ENCODE results near the gene KMT2C.

Gene KMT2C

DNA sequence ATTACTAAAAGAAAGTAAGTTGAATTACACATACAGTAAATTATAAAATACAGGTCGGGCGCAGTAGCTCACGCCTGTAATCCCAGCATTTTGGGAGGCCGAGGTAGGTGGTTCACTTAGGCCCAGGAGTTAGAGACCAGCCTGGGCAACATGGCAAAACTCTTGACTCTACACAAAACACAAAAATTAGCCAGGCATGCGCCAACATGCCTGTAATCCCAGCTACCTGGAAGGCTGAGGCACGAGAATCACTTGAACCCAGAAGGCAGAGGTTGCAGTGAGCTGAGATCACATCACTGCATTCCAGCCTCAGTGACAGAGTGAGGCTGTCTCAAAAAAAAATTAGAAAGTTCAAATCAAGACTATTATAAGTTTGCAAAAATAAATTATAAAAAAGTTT lies 235.4 kb downstream of the KMT2C start:
- no peak for DNase-seq (ENCODE audit: low spot score)

DNA sequence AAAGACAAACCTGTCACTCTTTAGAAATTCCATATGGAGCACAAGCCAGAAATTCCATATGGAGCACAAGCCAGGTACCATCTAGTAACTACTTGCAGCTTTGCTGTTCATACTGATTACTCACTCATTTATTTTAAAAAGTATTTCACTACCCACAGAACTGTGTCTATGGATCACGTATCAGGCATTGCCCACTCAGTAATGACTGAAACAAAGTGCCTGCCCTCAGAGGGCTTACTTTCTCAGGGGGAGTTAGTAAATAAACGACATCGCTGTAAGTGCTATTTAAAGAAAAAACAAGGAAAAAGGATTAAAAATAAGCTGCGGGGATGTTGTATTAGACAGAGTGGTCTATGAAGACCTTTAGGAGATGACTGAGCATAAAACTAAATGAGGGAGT lies 239.4 kb downstream of the KMT2C start:
- no peak for DNase-seq (ENCODE audit: low spot score)

DNA sequence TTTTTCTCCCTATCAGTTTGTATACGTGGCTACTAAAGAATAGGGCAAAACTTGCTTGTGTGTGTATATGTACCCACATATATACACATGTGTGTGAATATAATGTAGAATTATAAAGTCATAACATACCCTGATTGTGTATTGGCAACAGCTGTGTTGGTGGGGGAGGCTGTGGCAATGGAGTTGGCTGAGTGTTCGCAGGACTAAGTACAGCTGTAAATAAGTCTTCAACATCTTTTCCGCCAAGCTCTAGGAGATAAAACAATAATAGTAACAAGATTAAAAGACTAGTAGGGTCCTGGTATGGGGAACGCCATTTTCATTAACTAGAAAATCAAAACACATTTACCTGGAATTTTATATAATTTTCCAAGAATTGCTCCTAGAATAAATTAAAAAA lies 241.9 kb downstream of the KMT2C start:
- DNase-seq (ENCODE audit: low spot score): no peak

DNA sequence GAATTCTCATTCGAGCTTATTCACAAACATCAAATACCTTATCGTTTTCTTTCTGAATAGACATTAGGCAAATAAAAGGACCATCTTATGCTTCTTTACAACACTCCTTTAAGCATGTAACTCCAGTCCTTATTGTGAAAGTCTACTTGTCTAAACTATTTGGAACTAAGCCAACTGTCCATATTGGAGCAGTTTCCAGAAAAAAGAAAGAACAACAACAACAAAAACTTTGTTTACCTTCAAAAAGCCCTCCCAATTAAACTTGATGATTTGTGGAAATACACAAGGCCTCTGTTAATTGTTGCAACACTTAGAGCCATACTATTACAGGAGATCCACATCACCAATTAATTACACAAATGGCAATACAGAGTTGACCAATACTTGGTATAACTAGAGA lies 246.7 kb downstream of the KMT2C start:
- no peak for DNase-seq (ENCODE audit: low spot score)

DNA sequence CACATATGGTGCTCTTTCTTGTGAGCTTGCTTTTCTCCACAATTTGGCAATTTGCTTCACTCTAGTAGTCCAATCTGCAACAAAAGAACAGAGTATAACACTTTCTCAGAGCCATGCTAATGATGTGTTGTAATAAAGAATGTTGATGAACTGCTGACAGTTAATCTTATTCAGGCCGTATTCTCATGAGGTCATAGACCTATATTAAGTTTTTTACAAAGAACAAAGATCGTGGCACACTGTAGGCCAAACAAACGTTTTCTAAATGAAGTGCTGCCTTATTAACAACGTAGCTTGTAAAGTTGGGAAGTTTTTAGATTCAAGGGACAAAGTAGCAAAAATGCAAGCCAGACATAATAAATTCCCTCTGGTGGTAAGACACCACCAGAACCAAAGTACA lies 250.2 kb downstream of the KMT2C start:
- DNase-seq (ENCODE audit: low spot score): no peak

DNA sequence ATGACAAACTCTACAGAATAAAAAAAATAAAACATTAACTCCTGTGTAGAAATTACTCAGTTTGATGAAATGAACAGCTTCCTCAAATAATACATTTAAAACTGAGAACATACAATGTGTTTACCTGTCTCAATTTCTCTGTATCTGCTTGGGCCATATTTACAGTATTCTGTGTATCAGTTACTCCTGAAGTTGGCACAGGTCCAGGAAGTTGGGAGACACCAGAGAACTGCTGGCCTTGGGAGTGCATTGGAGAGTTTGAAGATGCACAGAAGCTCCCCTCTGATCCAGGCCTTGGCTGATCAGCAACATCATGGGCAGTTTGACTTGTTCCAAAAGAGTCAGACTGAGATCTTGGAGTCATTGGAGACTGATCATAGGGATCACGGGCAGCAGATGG lies 255.2 kb downstream of the KMT2C start:
- no peak for DNase-seq (ENCODE audit: low spot score)

DNA sequence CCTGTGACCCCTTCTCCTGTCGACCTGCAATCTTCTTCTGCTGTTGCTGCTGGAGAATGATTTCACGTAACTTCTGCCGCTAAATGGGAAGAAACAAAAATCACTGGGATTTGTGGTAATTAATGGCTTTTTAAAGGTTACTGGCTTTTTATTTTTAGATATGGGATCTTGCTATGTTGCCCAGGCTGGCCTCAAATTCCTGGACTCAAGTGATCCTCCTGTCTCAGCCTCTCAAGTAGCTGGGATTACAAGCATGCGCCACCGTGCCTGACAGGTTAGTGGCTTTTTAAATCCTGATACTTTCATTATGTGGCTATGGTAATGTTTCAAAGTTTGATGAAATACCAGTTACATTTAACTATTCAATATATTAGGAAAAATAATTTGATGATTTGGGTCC lies 255.8 kb downstream of the KMT2C start:
- no peak for DNase-seq (ENCODE audit: low spot score)

DNA sequence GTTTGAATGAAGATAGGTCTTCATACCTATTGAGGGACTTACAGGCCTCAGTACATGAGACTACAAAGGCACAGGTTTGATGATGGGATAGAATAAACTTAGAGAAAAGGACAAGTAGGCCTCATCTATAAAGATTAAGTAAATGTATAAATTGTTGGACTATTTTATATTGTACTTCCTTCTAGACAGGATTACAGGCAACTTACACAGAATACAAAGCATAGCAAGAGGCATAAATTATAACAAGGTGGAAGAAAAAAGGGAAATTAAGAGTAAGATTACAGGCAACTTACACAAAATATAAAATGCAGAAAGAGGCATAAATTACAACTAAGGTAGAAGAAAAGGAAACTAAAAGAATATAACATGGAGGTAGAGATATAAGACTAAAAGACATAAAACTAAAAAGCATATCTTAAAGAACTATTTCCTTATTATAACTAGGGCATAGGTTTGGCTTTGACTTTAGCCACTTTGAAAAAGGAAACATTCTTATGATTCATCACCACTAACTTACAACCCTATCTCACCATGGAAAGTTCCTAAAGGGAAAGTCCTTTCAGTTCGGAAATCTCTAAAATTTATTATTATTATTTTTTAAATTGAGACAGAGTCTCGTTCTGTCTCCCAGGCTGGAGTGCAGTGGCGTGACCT lies 257.3 kb downstream of the KMT2C start:
- no peak for DNase-seq (ENCODE audit: low spot score)

DNA sequence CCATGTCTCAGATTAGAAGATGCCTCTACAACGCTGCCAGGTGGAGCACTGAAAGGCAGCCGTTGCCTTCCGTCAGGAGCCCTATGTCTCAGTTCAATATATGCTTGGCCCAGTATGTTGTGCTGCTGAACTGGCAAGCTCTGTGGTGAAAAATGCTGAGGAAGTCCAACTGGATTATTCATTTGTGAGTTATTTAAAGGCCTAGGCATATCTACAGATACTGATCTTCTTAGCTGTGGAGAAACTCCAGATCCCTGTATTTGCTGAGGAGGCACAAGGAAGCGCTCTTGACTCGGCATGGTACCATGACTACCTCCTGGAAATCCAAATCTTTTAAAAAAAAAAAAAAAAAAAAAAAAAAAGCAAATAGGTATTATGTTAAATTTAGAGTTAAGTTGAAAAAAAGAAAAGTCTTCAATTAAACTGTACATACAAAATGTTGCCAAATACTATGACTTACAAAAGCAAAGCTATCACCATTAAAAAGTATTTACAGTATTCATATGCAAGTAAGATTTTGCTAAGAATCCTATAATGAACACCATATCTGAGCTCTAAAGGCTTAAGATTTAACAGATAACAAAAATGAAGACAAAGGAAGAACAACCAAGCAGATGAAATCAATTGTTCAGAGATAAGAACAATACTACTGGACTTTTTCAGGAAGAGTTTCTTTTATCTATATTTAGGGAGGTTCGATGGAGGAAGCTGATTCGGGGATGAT lies 258.0 kb downstream of the KMT2C start:
- DNase-seq (ENCODE audit: low spot score): no peak

DNA sequence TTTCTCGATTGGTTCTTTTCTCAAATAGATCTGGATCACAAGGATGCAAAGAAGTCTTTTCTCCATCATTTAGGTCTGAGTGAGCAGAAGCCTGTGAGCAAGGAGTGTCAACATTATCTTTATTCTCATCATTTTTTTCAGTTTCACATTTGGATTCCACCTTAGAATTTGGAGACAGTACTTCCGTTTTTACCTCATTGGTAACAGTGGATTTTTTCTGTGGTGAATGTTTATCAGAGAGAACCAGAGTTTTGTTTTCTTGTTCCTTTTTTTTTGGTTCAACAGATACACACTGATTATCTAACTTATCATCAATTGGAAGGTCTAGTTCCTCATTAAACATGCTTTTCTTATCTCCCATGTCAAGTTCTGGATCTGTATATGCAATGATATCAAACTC lies 259.0 kb downstream of the KMT2C start:
- peak; percentile 38 for DNase-seq (ENCODE audit: low spot score)

DNA sequence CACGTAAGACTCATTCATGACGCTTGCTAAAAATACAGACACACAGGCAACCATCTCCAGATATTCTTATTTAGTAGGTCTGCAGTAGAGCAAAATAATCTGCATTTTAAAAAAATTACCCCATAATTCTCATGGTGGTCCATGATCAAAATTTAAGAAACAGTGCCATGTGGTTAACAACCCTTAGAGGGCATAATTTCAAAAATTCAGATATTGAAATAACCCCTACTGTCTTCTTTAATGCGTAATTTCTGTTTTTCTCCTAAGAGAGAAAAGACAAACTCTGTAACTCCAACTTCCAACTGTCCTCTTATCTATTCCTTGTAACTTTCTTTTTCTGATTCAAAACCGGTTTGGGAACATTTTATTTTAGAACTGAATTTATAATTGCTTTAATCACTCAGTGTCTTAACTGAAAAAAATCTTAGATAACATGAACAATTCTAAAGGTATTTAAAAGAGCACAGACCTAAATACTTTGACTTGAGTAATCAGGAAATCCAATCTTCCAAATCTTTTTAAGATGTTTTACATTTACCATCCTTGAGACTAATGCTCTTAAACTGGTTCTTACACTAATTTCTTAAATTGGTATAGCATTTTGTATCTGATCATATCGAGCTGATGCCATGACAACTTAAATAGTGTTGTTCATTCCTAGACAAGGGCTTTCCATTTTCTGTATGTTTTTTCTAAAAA lies 262.3 kb downstream of the KMT2C start:
- DNase-seq (ENCODE audit: low spot score): no peak

DNA sequence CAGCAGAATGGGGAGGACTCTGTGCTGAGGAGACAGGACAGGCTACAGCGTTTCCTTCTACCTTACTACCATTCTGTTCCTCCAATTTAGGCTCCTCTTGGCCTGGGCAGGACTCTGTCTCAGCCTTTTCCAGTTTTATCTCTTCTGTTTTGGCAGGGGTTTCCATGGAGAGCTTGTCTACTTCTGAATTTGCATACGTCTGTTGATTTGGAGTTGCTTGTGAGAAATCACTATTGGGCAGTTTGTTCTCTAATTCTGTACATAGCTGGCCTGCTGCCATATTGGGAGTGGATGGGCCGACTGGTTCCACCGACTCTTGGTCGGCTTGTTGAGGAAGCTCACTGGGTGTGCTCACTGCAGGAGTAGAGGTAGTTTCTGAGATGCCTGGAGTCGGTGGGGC lies 273.5 kb downstream of the KMT2C start:
- DNase-seq (ENCODE audit: low spot score): no peak

DNA sequence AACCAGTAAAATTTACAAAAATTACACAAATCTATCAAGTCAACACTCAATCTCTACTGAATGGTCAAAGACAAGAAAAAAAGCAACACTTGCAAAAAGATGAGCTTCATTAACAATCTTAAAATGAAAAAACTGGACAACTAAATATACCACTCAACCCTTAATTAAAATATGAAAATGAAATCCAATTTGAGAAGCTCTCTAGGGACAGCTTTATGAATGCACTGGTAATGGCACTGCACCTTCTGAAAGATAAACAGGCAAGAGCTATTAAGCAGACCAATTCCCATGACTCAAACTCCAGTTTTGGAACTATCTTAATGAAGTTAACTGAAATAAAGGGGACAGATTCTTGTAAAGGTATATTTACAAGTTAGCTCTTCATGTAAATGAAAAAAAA lies 274.6 kb downstream of the KMT2C start:
- no peak for DNase-seq (ENCODE audit: low spot score)

DNA sequence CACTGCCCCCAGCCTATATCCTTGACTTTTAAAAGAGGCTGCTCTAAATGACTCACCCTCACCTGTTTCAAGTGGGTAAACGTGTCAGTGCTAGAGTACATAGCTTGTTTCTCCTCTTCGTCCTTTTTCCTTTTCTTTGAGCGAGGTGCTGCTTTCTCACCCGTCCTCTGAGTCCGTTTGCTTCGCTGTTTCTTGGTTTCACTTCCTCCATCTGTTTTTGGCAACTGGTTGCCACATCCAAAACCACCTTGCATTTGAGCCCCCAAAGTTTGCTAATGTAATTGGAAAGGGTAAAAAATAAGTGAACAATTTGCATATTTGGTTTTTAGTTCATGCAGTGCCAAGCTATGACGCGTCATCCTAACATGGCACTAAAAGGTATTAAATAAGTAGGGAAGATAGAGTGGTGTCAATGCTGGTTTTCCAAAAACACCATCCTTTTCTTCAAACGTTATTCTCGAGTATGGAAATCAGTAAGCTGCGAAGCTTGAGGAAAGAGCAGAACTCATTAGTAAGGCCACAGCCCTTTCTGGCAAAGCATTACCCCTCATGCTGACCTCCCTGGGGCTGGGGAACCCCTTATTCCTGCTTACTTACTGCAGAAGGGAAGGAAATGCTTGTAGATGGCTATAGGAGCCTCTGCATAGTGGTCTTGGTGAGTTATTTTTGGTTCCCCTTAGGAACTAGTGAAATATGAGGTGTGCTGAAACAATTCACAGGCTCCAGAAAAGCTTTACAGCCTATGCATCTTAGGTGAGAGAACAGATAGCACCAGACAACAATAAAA lies 276.8 kb downstream of the KMT2C start:
- DNase-seq (ENCODE audit: low spot score): peak; percentile 77

DNA sequence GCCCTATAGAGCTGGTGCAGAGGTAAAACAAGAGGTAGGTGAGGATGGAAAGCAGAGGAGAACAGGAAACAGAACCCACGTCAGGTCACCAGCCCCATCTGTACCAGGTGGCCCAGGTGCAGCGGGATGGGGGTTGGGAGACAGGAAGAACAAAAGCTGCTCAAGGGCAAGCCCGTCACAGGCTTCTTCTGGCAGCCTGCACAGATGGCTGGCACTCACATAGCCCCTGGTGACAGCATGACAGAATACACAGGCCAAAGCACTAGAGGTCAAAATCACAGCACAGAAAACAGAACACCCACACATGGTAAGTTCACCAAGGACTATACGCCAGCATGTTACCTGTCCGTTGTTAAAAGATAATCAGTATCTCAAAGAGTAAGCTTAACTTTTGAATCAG lies 283.5 kb downstream of the KMT2C start:
- no peak for DNase-seq (ENCODE audit: low spot score)

DNA sequence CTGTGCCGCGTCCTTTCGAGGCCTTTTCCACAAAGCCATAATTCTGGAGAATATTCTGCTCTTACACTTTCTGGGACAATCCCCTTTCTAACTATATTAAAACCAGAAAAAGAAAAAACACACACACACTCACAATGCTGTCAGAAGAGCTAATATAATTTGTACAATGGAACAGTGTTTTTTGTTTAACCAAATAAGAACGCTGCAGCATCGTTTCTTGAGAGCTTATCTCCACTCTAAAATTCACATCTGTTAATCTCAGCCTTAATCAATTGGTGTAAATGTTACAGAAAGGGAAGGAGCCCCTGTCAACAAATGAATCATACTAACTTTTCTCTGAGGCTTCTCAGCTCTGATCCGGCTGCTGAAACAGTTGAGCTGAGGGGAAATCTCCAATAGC lies 286.4 kb downstream of the KMT2C start:
- no peak for DNase-seq (ENCODE audit: low spot score)

DNA sequence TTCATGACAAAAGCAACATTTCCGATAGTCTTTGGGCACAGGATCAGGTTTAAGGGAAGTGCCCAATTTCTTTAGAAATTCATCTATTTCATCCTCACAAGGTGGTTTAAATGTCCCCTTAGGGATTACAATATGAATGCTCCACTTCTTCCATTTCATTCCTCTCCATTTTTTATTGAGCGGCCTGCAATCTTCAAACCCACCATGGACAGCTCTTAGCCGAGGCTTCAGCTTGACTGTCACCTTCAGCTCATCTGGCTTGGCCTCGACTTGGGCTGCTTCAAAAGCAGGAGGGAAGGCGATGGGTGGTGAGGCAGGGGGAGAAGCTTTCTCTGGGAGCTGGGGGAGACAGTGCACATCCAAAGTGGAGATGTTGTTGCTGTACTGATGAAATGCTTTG lies 287.1 kb downstream of the KMT2C start:
- no peak for DNase-seq (ENCODE audit: low spot score)

DNA sequence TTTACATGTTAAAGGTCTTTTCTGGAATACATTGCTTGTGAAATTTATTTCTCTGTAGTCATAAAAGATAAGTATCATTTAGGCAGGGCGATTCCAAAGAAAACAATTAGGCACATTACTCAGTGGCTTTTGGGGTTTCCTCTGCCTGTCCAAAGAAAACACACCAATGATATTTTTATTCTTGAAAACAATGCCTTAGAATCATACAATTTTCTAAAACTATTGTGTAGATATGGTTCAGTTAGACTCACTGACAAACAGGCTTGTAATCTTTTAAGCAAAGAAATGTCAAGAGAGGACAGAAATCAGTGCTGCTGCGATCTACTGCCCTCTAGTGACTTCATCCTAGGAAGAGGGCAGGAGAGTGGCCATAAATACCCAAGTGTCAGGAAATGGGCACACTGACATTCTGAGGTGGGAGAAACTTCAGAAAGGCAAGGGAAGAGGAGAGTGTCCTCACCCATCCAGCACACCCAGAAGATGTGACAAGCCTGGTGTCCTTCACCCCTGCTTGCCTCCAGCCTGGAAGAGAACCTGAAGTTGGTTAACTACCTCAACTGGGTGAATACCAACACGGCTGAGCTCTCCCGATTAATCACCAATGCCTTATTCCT lies 289.8 kb downstream of the KMT2C start:
- no peak for DNase-seq (ENCODE audit: low spot score)

DNA sequence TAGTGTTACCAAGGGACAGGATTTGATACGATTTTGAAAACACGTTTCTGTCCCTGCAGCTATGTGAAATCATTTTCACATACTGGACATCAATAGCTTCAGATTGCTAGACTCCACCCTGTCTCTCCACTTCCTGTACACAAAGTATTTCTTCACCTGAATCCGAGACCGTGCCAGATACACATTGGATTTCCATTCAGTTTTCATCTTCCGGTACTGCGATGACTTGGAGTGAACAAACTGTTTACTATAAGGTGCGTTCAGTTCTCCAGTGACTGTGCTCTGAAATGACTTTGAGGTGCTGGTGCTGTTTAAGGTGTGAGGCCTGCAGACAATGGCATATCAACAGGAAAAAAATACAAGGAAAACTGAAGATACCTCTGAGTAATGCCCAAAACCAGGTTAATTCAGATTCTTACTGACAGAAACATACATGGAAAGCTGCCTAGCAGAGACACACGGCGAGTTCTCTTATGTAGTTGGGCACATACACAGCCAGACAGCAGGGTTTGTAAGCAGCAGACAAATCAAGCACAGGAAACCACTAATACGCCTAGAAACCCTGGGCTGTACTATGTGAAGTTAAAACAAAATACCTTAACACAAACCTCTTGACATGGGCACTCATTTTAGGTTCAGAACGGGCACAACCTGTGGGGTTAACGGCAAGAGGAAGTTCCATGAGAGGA lies 291.1 kb downstream of the KMT2C start:
- no peak for DNase-seq (ENCODE audit: low spot score)

DNA sequence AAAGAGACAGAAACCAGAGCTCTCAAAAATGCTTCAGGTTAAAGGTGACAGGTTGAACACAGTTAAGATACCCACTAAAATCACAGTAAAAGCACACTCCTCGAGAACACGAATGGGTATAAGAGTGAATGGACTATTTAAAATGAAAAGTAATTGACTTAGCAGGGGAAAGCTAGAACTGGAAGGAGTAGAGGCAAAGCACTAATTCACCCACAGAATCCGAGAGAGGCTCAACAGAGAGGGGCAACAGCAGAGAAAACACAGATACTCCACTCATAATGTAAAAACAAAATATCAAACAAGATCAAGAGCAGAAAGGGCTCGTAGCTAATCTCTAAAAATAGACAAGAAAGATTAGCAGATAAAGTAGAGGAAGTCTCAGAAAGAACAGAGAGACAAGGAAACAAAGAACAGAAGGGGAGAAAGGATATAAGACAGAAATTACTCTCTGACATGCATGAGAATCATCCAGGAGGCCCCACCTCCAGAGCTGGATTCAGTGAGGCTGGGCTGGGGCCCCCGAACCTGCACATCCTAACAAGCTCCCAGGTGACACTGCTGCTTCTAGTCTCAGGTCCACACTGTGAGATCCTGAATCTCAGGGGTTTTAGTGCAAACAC lies 292.7 kb downstream of the KMT2C start:
- no peak for DNase-seq (ENCODE audit: low spot score)

DNA sequence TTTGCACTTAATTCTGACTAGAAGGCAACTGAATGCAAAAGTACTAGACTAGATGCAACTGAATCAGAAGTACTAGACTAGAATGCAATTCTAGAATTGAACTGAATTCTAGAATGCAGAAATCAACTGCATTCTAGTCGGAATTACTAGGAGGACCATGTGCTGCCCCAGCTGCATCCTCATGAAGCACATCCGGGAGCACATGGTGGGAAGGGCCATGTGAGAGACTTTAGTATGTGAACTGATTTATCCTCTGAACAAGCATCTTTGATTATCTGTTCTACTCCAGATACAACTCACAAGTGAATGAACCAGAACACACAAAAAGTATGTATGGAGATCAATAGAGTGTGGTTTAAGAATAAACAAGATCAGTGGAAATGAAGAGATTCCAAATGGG lies 295.2 kb downstream of the KMT2C start:
- no peak for DNase-seq (ENCODE audit: low spot score)

Data from germinal center (tissue), 1 donor.